Activated naive CD4-positive, alpha-beta T cell treated with anti-CD3 and anti-CD28 coated beads, Interleukin-2, amount 50 U/mL, for 72 hours (primary cell): ENCODE results near the gene RBP3. TPM values are rescaled to one million over a fixed set of nuclear protein-coding genes. Genes with fewer than 3 reads are reported as not detected.

ENCODE experiments used
- total RNA-seq, 2 donors: library from RNA; stranded (reverse); gene quantifications; one replicate each; pipeline ENCODE4 v1.2.3, GENCODE V29; 2022

The RBP3 gene
- total RNA-seq, 2 donors from 2014 or later: not detected

Other genes starting within 250 kb of the RBP3 start
- under 1 TPM; 0.14 to 0.23 TPM for gene GDF10, start 48.2 kb upstream of the RBP3 start, total RNA-seq
- not detected for gene GDF2, start 25.9 kb upstream of the RBP3 start, total RNA-seq
- gene ZNF488, start 35.9 kb downstream of the RBP3 start, total RNA-seq: under 1 TPM; 0.23 to 0.55 TPM
- gene ANXA8, start 135.8 kb downstream of the RBP3 start, total RNA-seq: not detected
- gene FAM25G, start 143.3 kb downstream of the RBP3 start, total RNA-seq: not detected
- 1 to 10 TPM; 4.4 to 6.1 TPM for gene AGAP9, start 175.3 kb downstream of the RBP3 start, total RNA-seq